Hepatocyte (in vitro differentiated cells): ENCODE data around the gene GRB10. TPM values are rescaled to one million over a fixed set of nuclear protein-coding genes. Genes with fewer than 3 reads are reported as not detected.

ENCODE experiments used
- DNase-seq: peaks from one replicate; pipeline ENCODE4 v3.0.0-alpha.2; 2016; ENCODE audit warnings: low spot score
- H2AFZ ChIP-seq: fragments of 200-600 bp; sonication (generic); 2 replicates; pipeline ENCODE4 v1.6.0; 2016; ENCODE audit warnings: antibody characterized with exemption, mild to moderate bottlenecking
- H3K27ac ChIP-seq: fragments of 200-600 bp; sonication (generic); 2 replicates; pipeline ENCODE4 v1.5.1; 2016; ENCODE audit warnings: mild to moderate bottlenecking
- H3K27me3 ChIP-seq: fragments of 200-600 bp; sonication (generic); 2 replicates; pipeline ENCODE4 v1.6.1; 2016
- H3K36me3 ChIP-seq: fragments of 200-600 bp; sonication (generic); replicated peaks from 2 replicates; pipeline ENCODE4 v1.5.1; 2016; ENCODE audit warnings: low read depth; ENCODE audit not compliant: insufficient read depth
- H3K4me1 ChIP-seq: fragments of 200-600 bp; sonication (generic); 2 replicates; pipeline ENCODE4 v1.5.1; 2016; ENCODE audit warnings: mild to moderate bottlenecking, moderate library complexity; ENCODE audit not compliant: insufficient read depth
- H3K4me2 ChIP-seq: fragments of 200-600 bp; sonication (generic); 2 replicates; pipeline ENCODE4 v1.6.0; 2016
- H3K4me3 ChIP-seq: fragments of 200-600 bp; sonication (generic); 2 replicates; pipeline ENCODE4 v1.5.1; 2016; ENCODE audit warnings: mild to moderate bottlenecking
- H3K79me2 ChIP-seq: fragments of 200-600 bp; sonication (generic); 2 replicates; pipeline ENCODE4 v1.6.0; 2017; ENCODE audit warnings: mild to moderate bottlenecking
- H3K9me2 ChIP-seq: fragments of 200-600 bp; sonication (generic); replicated peaks from 2 replicates; pipeline ENCODE4 v1.6.0; 2017; ENCODE audit warnings: mild to moderate bottlenecking; ENCODE audit not compliant: insufficient read depth
- H3K9me3 ChIP-seq: fragments of 200-600 bp; sonication (generic); 2 replicates; pipeline ENCODE4 v1.5.1; 2016; ENCODE audit warnings: low read depth, mild to moderate bottlenecking
- H4K20me1 ChIP-seq: fragments of 200-600 bp; sonication (generic); 2 replicates; pipeline ENCODE4 v1.6.0; 2016; ENCODE audit warnings: mild to moderate bottlenecking; ENCODE audit not compliant: insufficient read depth, poor library complexity, severe bottlenecking
- CTCF ChIP-seq: fragments of 200-600 bp; sonication (generic); IDR thresholded peaks from 2 replicates; pipeline ENCODE4 v1.5.1; 2016; ENCODE audit warnings: antibody characterized with exemption, mild to moderate bottlenecking; ENCODE audit not compliant: poor library complexity
- EZH2 ChIP-seq: fragments of 200-600 bp; sonication (generic); IDR thresholded peaks from 2 replicates; pipeline ENCODE4 v1.6.1; 2016; ENCODE audit warnings: antibody characterized with exemption, mild to moderate bottlenecking, borderline replicate concordance
- EZH2phosphoT487 ChIP-seq: fragments of 200-600 bp; sonication (generic); IDR thresholded peaks from one replicate; pipeline ENCODE4 v1.6.1; 2018; ENCODE audit warnings: antibody characterized with exemption, mild to moderate bottlenecking, low read depth, moderate library complexity; ENCODE audit not compliant: unreplicated experiment, severe bottlenecking
- WGBS: methylation state at CpG from one replicate; pipeline ENCODE4 v1.1.6; 2016; ENCODE audit warnings: low lambda C conversion rate; ENCODE audit errors: missing lambda C conversion rate; 5-methylcytosine and 5-hydroxymethylcytosine counted together
- polyA plus RNA-seq: library from polyadenylated mRNA; unstranded; fragments of >200 nt; fragmentation: Nextera tagmentation; extraction: Ambion mirVana; gene quantifications from 2 replicates; pipeline ENCODE4 v1.2.1, GENCODE V29; 2016
- total RNA-seq: library from RNA; depleted of rRNA; stranded (reverse); fragments of >200 nt; gene quantifications from 2 replicates; pipeline ENCODE4 v1.2.3, GENCODE V29; 2014

Gene GRB10
- total and polyA plus RNA-seq, 2 experiments from 2014 or later = 47.6 to 65.9 TPM

- no peak overlapping the region for H3K27ac ChIP-seq
- H3K79me2 ChIP-seq = peaks cover 96% of the 10 kb centered on the region
- H2AFZ ChIP-seq = no peak overlapping the region
- TF ChIP-seq CTCF = no peak
- TF ChIP-seq EZH2 = no peak
- no peak for TF ChIP-seq EZH2phosphoT487
- H4K20me1 ChIP-seq = peaks cover 55% of the 10 kb centered on the region
- no peak for DNase-seq
- H3K9me2 ChIP-seq = no peaks in the 10 kb centered on the region
- peaks cover 9% of the 10 kb centered on the region for H3K4me1 ChIP-seq
- no peak overlapping the region for H3K4me3 ChIP-seq
- WGBS = 93% methylated on average over 4 of the region's 5 CpGs
- no peak overlapping the region for H3K4me2 ChIP-seq
- no peaks in the 10 kb centered on the region for H3K27me3 ChIP-seq
- no peaks in the 10 kb centered on the region for H3K36me3 ChIP-seq
- no peaks in the 10 kb centered on the region for H3K9me3 ChIP-seq
Observed at GRCh38 chr7:50713123-50713965, 69.4 kb downstream of the GRB10 start.

GRCh38 chr7:50712252-50713122, 70.2 kb downstream of the GRB10 start:
- H4K20me1 ChIP-seq = peaks cover 57% of the 10 kb centered on the region

More at GRCh38 chr7:50712252-50713122, 70.2 kb downstream of the GRB10 start:
- Histone ChIP-seq H3K27me3 (no peaks in the 10 kb centered on the region), H3K4me3 (no peak overlapping the region), H3K27ac (no peak overlapping the region), H3K36me3 (no peaks in the 10 kb centered on the region), H3K4me1 (peaks cover under 1% of the 10 kb centered on the region), H3K9me3 (no peaks in the 10 kb centered on the region), H2AFZ (no peak overlapping the region), H3K9me2 (no peaks in the 10 kb centered on the region), H3K79me2 (peaks cover 97% of the 10 kb centered on the region), H3K4me2 (no peak overlapping the region)
- TF ChIP-seq CTCF (no peak), EZH2phosphoT487 (no peak), EZH2 (no peak)
- DNase-seq = no peak
- 76% methylated on average over 3 of the region's 3 CpGs for WGBS
